Fibroblast of mammary gland (primary cell): Measurements from ENCODE around the gene EHBP1.

ENCODE experiments used
- DNase-seq: peaks from one replicate; pipeline ENCODE4 v3.0.0-alpha.2; 2010; ENCODE audit warnings: low read depth
- H3K4me3 ChIP-seq: 2 replicates; pipeline ENCODE4 v1.5.1; 2011; ENCODE audit warnings: low read depth, mild to moderate bottlenecking, low read length, moderate library complexity; ENCODE audit not compliant: control insufficient read depth
- TF ChIP-seq, protein P1 (sequence below): conservative IDR thresholded peaks from 2 replicates; pipeline ENCODE4 v1.5.1; 2011; ENCODE audit warnings: low read depth, low read length, inconsistent platforms; ENCODE audit not compliant: control insufficient read depth, insufficient read depth

Gene EHBP1

DNA sequence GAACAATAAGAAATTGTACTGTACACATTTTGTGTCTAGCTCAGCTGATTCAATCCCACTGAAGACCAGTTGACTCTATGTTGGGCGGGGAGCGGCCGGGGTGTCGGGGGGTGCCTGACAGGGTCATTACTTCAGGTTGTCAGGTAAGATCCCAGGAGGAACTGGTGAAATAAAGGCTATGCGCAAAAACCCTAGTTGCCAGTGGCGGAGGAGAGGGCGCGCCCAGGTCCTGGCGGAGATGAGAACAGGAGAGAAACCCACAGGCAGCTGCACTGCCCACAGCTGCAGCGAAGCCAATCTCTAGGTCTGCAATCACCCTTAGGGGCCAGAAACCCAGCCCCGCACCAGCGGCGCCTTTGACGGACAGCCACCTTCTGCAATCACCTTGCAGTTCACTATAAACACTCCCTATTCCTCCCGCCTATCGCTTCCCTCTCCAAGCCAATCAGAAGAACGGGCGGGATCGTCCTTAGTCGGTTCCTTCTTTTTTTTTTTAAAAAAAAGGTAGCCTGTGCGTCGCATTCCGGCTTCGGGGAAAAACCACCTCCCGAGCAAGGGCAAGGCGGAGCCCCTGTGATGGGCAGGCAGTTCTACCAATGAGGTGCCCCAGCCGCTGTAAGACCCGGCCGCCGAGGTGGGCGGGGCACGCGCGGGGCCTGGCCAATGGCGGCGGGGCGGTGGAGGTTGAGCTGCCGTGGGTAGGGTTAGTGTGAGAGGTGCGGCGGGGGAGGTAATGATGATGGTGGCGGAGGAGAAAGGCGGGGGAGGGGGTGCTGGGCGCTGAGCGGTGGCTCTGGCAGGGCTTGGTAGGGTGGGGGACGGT, at the start of gene EHBP1:
TSS of gene EHBP1 (plus strand) at position 707 of the 823 bp plus-strand sequence. CDS start 1,479 bp downstream, outside the sequence.
- TF ChIP-seq, protein P1, sequence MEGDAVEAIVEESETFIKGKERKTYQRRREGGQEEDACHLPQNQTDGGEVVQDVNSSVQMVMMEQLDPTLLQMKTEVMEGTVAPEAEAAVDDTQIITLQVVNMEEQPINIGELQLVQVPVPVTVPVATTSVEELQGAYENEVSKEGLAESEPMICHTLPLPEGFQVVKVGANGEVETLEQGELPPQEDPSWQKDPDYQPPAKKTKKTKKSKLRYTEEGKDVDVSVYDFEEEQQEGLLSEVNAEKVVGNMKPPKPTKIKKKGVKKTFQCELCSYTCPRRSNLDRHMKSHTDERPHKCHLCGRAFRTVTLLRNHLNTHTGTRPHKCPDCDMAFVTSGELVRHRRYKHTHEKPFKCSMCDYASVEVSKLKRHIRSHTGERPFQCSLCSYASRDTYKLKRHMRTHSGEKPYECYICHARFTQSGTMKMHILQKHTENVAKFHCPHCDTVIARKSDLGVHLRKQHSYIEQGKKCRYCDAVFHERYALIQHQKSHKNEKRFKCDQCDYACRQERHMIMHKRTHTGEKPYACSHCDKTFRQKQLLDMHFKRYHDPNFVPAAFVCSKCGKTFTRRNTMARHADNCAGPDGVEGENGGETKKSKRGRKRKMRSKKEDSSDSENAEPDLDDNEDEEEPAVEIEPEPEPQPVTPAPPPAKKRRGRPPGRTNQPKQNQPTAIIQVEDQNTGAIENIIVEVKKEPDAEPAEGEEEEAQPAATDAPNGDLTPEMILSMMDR, result no peak
- peak; percentile 100 for DNase-seq
- peak within 1 kb of the TSS; percentile 85 for H3K4me3 ChIP-seq

DNA sequence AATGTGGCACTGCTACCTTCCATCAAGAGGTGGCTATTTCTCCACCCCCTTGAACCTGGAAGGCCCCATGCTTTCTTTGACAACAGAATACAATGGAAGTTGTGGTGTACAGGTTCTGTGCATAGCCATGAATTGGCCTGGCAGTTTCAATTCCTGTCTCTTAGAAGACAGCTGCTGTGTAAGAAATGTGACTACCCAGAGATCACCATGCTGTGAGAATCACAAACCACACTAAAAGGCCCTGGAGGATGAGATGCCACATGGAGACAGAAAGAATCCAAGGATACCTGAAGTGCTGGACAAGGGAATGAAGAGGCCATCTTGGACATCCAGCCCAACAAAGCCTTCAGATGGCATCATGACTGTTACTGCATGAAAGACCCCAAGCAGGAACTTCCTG, 47.7 kb upstream of the EHBP1 start:
- TF ChIP-seq, protein P1, result no peak
- H3K4me3 ChIP-seq, result no peak overlapping the region
- DNase-seq, result no peak

DNA sequence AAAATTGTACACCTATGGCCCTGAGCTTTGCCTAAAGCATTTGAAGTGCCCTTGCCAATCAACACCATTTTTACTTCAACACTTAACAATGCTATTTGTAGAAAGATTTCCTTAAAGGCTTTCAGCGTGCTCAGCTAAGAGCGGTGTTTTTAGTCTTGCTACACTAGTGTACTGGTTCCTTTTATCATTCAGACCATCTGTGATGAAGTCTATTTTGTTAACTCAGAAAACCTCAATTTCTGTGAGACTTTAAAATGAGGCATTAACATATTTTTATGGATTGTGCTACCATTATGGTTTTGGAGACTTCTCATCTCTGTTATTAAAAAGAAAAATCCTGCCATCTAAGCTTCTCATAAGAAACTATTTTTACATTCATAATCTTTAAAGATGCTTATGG, 46.6 kb upstream of the EHBP1 start:
- TF ChIP-seq, protein P1, result no peak
- no peak for DNase-seq
- no peak overlapping the region for H3K4me3 ChIP-seq

DNA sequence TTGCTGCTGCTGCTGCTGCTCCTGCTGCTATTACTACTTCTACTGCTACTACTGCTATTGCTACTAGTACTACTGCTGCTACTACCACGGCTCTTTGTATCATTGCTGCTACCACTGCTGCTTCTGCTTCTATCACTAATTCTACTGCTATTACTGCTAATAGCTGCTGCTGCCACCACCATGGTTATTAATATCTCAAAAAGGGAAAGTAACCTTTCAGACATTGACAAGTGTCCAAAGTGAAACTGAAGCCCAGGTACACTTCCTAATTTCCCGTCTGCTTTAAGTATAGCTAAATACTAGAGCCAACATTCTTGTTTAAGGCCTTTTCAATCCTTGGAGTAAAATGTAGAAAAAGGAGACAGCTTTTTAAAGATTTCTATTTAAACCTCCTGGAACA, 45.4 kb upstream of the EHBP1 start:
- no peak overlapping the region for H3K4me3 ChIP-seq
- DNase-seq, result no peak
- TF ChIP-seq, protein P1, result no peak

DNA sequence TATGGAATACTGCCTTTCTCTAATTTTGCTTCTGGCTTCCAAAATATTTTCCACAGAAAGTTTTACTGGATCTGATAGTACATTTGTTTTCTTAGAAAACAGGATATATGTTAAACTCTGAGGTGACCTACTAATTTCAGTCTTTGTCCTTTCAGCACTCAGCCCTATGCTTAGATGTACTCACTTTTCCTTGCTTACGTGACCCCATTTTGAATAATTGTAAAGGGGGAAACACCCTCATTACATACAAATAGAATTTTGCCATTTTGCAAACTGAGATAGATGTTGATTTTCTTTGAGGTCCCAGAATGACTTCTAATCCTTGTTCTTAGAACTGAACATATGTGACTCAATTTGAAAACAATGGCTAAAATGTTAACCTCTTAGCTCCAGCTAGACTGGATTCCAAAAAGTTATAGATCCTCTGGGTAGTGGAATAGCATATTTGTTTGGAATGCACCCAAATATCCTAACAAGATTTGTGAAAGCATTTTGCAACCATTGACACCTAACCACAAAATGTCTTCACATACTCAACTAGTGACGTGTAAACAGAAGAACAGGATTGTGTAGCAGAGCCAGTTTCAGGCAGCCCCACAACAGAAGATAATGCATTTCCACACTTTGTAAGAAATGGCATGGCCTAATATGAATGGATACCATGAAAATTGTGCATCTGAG, 44.8 kb upstream of the EHBP1 start:
- no peak overlapping the region for H3K4me3 ChIP-seq
- TF ChIP-seq, protein P1, result no peak
- DNase-seq, result peak; percentile 95

DNA sequence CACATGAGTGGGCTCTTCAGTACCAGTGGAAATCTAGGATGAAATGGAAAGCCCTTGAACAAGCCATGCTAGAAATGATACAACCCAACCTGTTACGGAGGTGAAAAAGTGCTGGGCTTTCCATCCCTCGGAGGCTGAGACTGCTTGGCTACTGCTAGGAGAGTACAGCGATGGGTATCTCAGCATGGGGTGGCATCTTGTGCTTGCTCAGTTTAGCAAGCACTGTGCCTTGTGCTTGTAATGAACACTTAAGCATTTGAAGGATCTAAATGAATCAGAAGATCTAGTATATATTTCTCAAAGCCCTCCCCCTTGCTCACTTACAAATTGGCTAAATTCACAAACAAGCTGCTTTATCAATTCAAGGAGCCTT, 44.3 kb upstream of the EHBP1 start:
- no peak for DNase-seq
- TF ChIP-seq, protein P1, result no peak

More for the DNA sequence above, 44.3 kb upstream of the EHBP1 start:
- H3K4me3 ChIP-seq, result no peak overlapping the region
